Gastrocnemius medialis (tissue), 4 donors: ENCODE data around the gene ZNF710. TPM values are rescaled to one million over a fixed set of nuclear protein-coding genes. Genes with fewer than 3 reads are reported as not detected.

ENCODE experiments used
- ATAC-seq, 2 donors: fragments of 150-250 bp; one replicate each; pipeline ENCODE4 v1.9.1; 2016
- DNase-seq, 2 donors: peaks; one replicate each; pipeline ENCODE4 v3.0.0-alpha.2; 2019
- H3K27ac ChIP-seq, 4 donors: fragments of 200-600 bp; sonication (generic); 1 replicate in 1 of 4; 2 replicates in 3 of 4; pipeline ENCODE4 v1.5.1; 2016 to 2018; ENCODE audit warnings: mild to moderate bottlenecking in 2 of 4, moderate library complexity in 1 of 4
- H3K27me3 ChIP-seq, 3 donors: fragments of 200-600 bp; sonication (generic) in 2 of 3; 1 replicate in 1 of 3; 2 replicates in 2 of 3; pipeline versions ENCODE4 v1.5.1 to v1.6.0; 2016 to 2019; ENCODE audit warnings: mild to moderate bottlenecking in 1 of 3, moderate library complexity in 1 of 3
- H3K36me3 ChIP-seq, 2 donors: fragments of 200-600 bp; sonication (generic) in 1 of 2; one replicate each; pipeline ENCODE4 v1.5.1; 2017 to 2018
- H3K4me1 ChIP-seq, 2 donors: fragments of 200-600 bp; sonication (generic) in 1 of 2; one replicate each; pipeline ENCODE4 v1.5.1; 2016 to 2017; ENCODE audit warnings: mild to moderate bottlenecking in 2 of 2
- H3K4me3 ChIP-seq, 4 donors: fragments of 200-600 bp; sonication (generic) in 3 of 4; 1 replicate in 1 of 4; 2 replicates in 3 of 4; pipeline ENCODE4 v1.5.1; 2016 to 2019; ENCODE audit warnings: mild to moderate bottlenecking in 2 of 4
- H3K9me3 ChIP-seq, 3 donors: fragments of 200-600 bp; sonication (generic) in 2 of 3; 1 replicate in 1 of 3; 2 replicates in 2 of 3; pipeline ENCODE4 v1.5.1; 2016 to 2019
- POLR2A ChIP-seq, 2 donors: fragments of 450-650 bp; IDR thresholded peaks; one replicate each; pipeline ENCODE4 v1.6.1; 2017; ENCODE audit warnings: antibody characterized with exemption in 2 of 2, mild to moderate bottlenecking in 2 of 2, moderate library complexity in 2 of 2
- in situ Hi-C, 4 donors: fragments of 200-750 bp; cut with MboI; loops; one replicate each; pipeline versions ENCODE4 v1.15.0 to v1.8.0; 2017; ENCODE audit warnings: low sequenced_read_pairs in 4 of 4
- intact Hi-C: fragments of 100-400 bp; cut with DNase I; formaldehyde crosslinking; loops from one replicate; pipeline ENCODE4 v1.15.1; 2023; ENCODE audit warnings: low total_unique reads
- total RNA-seq, 4 donors: library from RNA; depleted of rRNA; stranded (reverse); fragments of >200 nt; gene quantifications; one replicate each; pipeline versions ENCODE4 v1.1.0 to v1.2.3, GENCODE V29; 2016
- TF ChIP-seq, protein P1 (sequence below), 5 experiments: fragments of 450-650 bp in 3 of 5; fragments of 200-600 bp in 2 of 5; sonication (generic) in 2 of 5; IDR thresholded peaks in 4 of 5; conservative IDR thresholded peaks in 1 of 5; 1 replicate in 4 of 5; 2 replicates in 1 of 5; pipeline ENCODE4 v1.5.1; 2016 to 2019; ENCODE audit warnings: antibody characterized with exemption in 5 of 5, mild to moderate bottlenecking in 3 of 5, moderate library complexity in 3 of 5

ZNF710 gene
- total RNA-seq, 4 donors from 2014 or later = 2.6 to 5.4 (median 3.2) TPM

DNA sequence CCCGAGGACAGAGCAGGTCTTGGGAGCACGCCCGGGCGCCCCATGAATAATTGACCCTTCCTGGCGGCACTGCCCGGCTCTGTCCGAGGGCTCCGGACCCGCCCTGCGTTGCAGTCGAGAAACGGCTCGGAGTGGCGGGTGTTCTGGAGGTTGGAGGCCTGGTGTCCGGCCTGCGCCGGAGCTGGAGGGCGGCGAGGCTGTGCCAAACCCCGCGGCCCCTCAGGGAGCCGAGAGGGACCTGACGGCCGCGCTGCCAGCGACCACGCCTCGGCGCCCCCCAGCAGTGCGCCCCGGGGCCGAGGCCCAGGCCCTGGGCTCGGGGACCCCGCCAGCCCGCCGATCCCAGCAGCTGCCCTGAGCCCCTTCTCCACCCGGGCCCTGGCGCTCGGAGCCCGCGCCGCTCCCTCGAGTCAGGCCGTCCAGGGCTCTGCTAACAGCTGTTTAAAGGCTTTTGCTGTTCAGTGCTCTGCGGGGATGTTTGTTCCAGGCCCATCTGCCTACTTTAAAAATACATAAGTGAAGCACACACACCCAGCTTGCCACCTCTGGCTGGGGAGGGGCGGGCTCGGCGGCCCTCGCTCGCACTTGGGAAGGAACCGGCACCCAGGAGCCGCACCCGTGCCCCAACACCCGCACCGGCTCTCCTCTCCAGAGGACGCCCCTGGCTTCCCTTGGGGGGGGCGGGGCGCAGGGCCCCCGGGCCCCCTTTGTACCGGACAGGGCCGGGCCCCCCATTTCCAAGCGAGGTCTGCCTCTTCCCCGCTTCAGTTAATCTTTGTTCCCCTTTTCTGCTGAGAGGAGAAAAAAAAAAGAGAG is 730 bp upstream of the ZNF710 start:
- Histone ChIP-seq H3K27ac (peak overlapping the region; percentile 63 to 78 (median 70)), H3K36me3 (no peaks in the 10 kb centered on the region), H3K4me1 (peaks cover 22 to 27% of the 10 kb centered on the region in 2 donors), H3K4me3 (peak overlapping the region; percentile 46 to 86 (median 60)), H3K9me3 (no peaks in the 10 kb centered on the region), H3K27me3 (no peaks in the 10 kb centered on the region)
- DNase-seq (no peak), ATAC-seq (no peak)
- intact Hi-C loops = loop anchor here (5.0 to 10.0 kb wide), 3 partner anchors 97 to 1086 kb away; partner anchors contain the start of genes AP3S2 and MFGE8
- TF ChIP-seq, protein P1, sequence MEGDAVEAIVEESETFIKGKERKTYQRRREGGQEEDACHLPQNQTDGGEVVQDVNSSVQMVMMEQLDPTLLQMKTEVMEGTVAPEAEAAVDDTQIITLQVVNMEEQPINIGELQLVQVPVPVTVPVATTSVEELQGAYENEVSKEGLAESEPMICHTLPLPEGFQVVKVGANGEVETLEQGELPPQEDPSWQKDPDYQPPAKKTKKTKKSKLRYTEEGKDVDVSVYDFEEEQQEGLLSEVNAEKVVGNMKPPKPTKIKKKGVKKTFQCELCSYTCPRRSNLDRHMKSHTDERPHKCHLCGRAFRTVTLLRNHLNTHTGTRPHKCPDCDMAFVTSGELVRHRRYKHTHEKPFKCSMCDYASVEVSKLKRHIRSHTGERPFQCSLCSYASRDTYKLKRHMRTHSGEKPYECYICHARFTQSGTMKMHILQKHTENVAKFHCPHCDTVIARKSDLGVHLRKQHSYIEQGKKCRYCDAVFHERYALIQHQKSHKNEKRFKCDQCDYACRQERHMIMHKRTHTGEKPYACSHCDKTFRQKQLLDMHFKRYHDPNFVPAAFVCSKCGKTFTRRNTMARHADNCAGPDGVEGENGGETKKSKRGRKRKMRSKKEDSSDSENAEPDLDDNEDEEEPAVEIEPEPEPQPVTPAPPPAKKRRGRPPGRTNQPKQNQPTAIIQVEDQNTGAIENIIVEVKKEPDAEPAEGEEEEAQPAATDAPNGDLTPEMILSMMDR (IDR thresholded peaks at IDR 0.05 in 4 of 5, conservative IDR thresholded peaks at IDR 0.05 in 1 of 5) = no peak
- TF ChIP-seq POLR2A (IDR thresholded peaks at IDR 0.05) = no peak
- in situ Hi-C loops = loop anchor here in 1 of 4 donors (10.0 kb wide), 1 partner anchor 74 kb away; no protein-coding TSS in a partner anchor

DNA sequence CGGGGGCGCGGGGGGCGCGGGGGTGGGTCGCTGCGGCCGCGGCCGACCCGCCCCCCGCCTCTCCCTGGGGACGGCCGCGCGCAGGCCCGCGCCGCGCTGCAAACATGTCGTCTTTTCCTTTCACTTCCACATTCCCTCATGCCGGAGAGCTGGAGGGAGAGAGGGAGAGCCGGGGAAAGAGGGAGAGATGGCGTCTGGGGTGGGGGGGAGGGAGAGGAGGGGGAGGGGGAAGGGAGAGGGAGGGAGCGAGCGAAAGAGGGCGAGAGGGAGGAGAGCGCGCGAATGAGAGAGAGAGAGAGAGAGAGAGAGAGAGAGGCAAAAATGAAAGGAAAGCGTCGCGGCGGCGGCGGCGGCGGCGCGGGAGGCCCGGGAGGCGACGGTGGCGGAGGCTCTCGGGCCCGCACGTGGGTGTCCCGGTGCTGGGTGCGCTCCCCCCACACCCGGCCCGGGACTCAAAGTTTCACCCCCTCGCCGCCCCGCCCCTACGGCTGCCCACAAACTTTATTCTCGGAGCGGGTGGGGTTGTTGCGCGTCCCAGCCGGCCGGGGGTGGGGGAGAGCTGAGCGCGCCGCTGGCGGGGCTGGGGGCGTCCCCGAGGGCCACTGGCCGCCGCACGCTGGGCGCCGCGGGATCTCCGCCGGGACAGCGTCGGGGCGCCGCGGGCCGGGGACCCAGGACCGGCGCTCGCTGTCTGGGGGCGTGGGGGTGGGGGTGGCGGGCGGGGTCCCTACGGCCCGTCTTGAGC is 731 bp downstream of the ZNF710 start:
- Histone ChIP-seq H3K27ac (peak overlapping the region; percentile 78 to 87 (median 82)), H3K27me3 (no peaks in the 10 kb centered on the region), H3K4me3 (peak overlapping the region; percentile 63 to 80 (median 66)), H3K9me3 (no peaks in the 10 kb centered on the region), H3K4me1 (peaks cover 36 to 42% of the 10 kb centered on the region in 2 donors), H3K36me3 (no peaks in the 10 kb centered on the region)
- intact Hi-C loops (loop anchor here (5.0 to 10.0 kb wide), 3 partner anchors 95 to 1087 kb away; partner anchors contain the start of genes AP3S2 and MFGE8), in situ Hi-C loops (loop anchor here in 1 of 4 donors (10.0 kb wide), 1 partner anchor 73 kb away; no protein-coding TSS in a partner anchor)
- TF ChIP-seq, protein P1 (IDR thresholded peaks at IDR 0.05 in 4 of 5, conservative IDR thresholded peaks at IDR 0.05 in 1 of 5) = no peak
- peak; percentile 20 to 54 for TF ChIP-seq POLR2A (IDR thresholded peaks at IDR 0.05)
- peak; percentile 45 to 52 for ATAC-seq
- DNase-seq = peak; percentile 36 to 62

DNA sequence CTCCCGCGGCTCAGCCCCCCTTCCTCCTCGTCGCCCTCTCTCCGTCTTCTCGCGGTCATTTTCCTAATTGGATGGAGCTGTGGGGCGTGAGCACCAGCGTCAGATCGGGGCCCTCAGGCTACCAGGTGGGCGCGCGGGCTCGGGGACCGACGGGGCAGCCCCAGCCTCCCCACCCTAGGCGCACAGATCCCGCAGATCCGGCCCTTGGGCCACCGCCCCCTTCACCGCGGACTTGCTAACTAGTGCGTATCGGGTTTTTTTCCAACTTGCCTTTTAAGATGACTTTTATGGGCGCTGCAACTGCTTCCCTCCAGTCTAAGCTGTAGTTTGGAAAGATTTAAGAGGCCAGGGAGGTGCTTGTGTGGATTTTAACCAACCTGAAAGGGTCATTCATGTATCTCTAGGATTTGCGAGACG is 1.3 kb downstream of the ZNF710 start:
- H3K9me3 ChIP-seq = no peaks in the 10 kb centered on the region
- H3K4me1 ChIP-seq = peaks cover 42 to 47% of the 10 kb centered on the region in 2 donors
- ATAC-seq (peak in 1 of 2 donors; percentile 16), DNase-seq (peak in 1 of 2 donors; percentile 46)
- H3K27me3 ChIP-seq = no peaks in the 10 kb centered on the region
- H3K27ac ChIP-seq = peak overlapping the region; percentile 78 to 87 (median 82)
- intact Hi-C loops (loop anchor here (5.0 to 10.0 kb wide), 3 partner anchors 95 to 1088 kb away; partner anchors contain the start of genes AP3S2 and MFGE8), in situ Hi-C loops (loop anchor here in 1 of 4 donors (10.0 kb wide), 1 partner anchor 72 kb away; no protein-coding TSS in a partner anchor)
- no peak for TF ChIP-seq POLR2A (IDR thresholded peaks at IDR 0.05)
- TF ChIP-seq, protein P1 (IDR thresholded peaks at IDR 0.05 in 4 of 5, conservative IDR thresholded peaks at IDR 0.05 in 1 of 5) = no peak
- no peaks in the 10 kb centered on the region for H3K36me3 ChIP-seq
- H3K4me3 ChIP-seq = peak overlapping the region; percentile 63 to 80 (median 66)

DNA sequence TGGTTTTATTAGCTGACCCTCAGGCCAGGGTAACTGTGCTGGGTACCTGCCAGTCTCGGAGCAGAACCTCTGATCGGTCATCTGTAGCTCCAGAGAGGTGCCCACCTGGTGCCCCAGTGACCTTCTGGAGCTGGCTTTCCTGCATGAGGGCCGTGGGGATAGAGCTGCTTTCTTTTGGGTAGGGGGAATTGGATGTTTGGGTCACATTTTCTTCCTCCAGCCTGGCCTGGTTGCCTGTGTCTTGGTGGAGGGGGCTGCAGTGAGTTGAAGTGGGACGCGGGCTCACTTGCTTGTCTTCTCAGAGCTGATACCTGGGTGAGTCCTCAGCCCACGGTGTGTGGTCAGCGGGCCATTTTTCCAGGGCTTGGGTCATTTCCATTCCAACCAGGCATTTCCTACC is 2.6 kb downstream of the ZNF710 start:
- Histone ChIP-seq H3K36me3 (no peaks in the 10 kb centered on the region), H3K27ac (peak overlapping the region; percentile 78 to 87 (median 82)), H3K27me3 (no peaks in the 10 kb centered on the region), H3K9me3 (no peaks in the 10 kb centered on the region), H3K4me3 (no peak overlapping the region), H3K4me1 (peaks cover 48 to 52% of the 10 kb centered on the region in 2 donors)
- in situ Hi-C loops = loop anchor here in 1 of 4 donors (10.0 kb wide), 1 partner anchor 71 kb away; no protein-coding TSS in a partner anchor
- no peak for TF ChIP-seq POLR2A (IDR thresholded peaks at IDR 0.05)
- TF ChIP-seq, protein P1 (IDR thresholded peaks at IDR 0.05 in 4 of 5, conservative IDR thresholded peaks at IDR 0.05 in 1 of 5) = no peak
- intact Hi-C loops = loop anchor here (2.0 to 10.0 kb wide), 4 partner anchors 67 to 1089 kb away; partner anchors contain the start of genes AP3S2 and MFGE8
- ATAC-seq (no peak), DNase-seq (no peak)
